Mesenchymal stem cell (in vitro differentiated cells and primary cell): Measurements from ENCODE around the gene CASKIN1.

ENCODE experiments used
- DNase-seq: peaks from one replicate; pipeline ENCODE4 v3.0.0-alpha.2; 2013
- H2AFZ ChIP-seq: one replicate; pipeline ENCODE4 v1.6.1; 2013; ENCODE audit warnings: low read depth, mild to moderate bottlenecking, control low read depth, inconsistent platforms, low read length, moderate library complexity
- H2AK5ac ChIP-seq: 2 replicates; pipeline ENCODE4 v1.6.1; 2013; ENCODE audit warnings: low read length, moderate library complexity, mild to moderate bottlenecking, inconsistent platforms; ENCODE audit not compliant: severe bottlenecking
- H2BK120ac ChIP-seq: one replicate; pipeline ENCODE4 v1.6.1; 2013; ENCODE audit warnings: low read depth, mild to moderate bottlenecking, inconsistent platforms, low read length, moderate library complexity
- H2BK12ac ChIP-seq, 2 experiments: one replicate each; pipeline ENCODE4 v1.6.1; 2013; ENCODE audit warnings: inconsistent platforms in 2 of 2, low read length in 2 of 2, mild to moderate bottlenecking in 2 of 2, moderate library complexity in 2 of 2, control low read depth in 1 of 2
- H2BK15ac ChIP-seq: one replicate; pipeline ENCODE4 v1.6.1; 2013; ENCODE audit warnings: mild to moderate bottlenecking, low read depth, inconsistent platforms; ENCODE audit not compliant: poor library complexity, severe bottlenecking
- H2BK5ac ChIP-seq: 2 replicates; pipeline ENCODE4 v1.6.1; 2013; ENCODE audit warnings: low read depth, mild to moderate bottlenecking, low read length, control low read depth, inconsistent platforms; ENCODE audit not compliant: poor library complexity, severe bottlenecking
- H3K14ac ChIP-seq, 2 experiments: one replicate each; pipeline ENCODE4 v1.6.1; 2013; ENCODE audit warnings: inconsistent platforms in 2 of 2, low read length in 2 of 2, control low read depth in 1 of 2, mild to moderate bottlenecking in 1 of 2, moderate library complexity in 1 of 2
- H3K18ac ChIP-seq, 2 experiments: one replicate each; pipeline ENCODE4 v1.6.1; 2013; ENCODE audit warnings: inconsistent platforms in 2 of 2, low read length in 2 of 2, control low read depth in 1 of 2, low read depth in 1 of 2, mild to moderate bottlenecking in 1 of 2
- H3K23ac ChIP-seq, 2 experiments: one replicate each; pipeline ENCODE4 v1.6.1; 2013; ENCODE audit warnings: inconsistent platforms in 2 of 2, low read length in 2 of 2, mild to moderate bottlenecking in 2 of 2, moderate library complexity in 2 of 2, control low read depth in 1 of 2
- H3K27ac ChIP-seq: 2 replicates; pipeline ENCODE4 v1.5.1; 2013; ENCODE audit warnings: mild to moderate bottlenecking, moderate library complexity, low read length, control low read depth, inconsistent platforms; ENCODE audit not compliant: poor library complexity, severe bottlenecking
- H3K27me3 ChIP-seq, 2 experiments: 2 replicates each; pipeline versions ENCODE4 v1.6.1 to v1.7.0; 2013; ENCODE audit warnings: low read length in 2 of 2, mild to moderate bottlenecking in 2 of 2, moderate library complexity in 2 of 2, control low read depth in 1 of 2, inconsistent platforms in 1 of 2; ENCODE audit not compliant: control insufficient read depth in 1 of 2, insufficient read depth in 1 of 2
- H3K36me3 ChIP-seq, 2 experiments: 2 replicates each; pipeline versions ENCODE4 v1.6.1 to v1.7.0; 2013; ENCODE audit warnings: low read length in 2 of 2, control low read depth in 1 of 2, inconsistent platforms in 1 of 2, low read depth in 1 of 2, mild to moderate bottlenecking in 1 of 2; ENCODE audit not compliant: insufficient read depth in 2 of 2, control insufficient read depth in 1 of 2
- H3K4ac ChIP-seq, 2 experiments: one replicate each; pipeline ENCODE4 v1.6.1; 2013; ENCODE audit warnings: inconsistent platforms in 2 of 2, low read length in 2 of 2, mild to moderate bottlenecking in 2 of 2, moderate library complexity in 2 of 2, control low read depth in 1 of 2, low read depth in 1 of 2
- H3K4me1 ChIP-seq: 2 replicates; pipeline ENCODE4 v1.6.1; 2013; ENCODE audit warnings: low read depth, low read length, control low read depth; ENCODE audit not compliant: control insufficient read depth, insufficient read depth
- H3K4me2 ChIP-seq: 2 replicates; pipeline ENCODE4 v1.6.1; 2013; ENCODE audit warnings: low read length, mild to moderate bottlenecking, inconsistent platforms; ENCODE audit not compliant: poor library complexity, severe bottlenecking
- H3K4me3 ChIP-seq, 2 experiments: 2 replicates each; pipeline versions ENCODE4 v1.5.1 to v1.7.0; 2013; ENCODE audit warnings: low read length in 2 of 2, mild to moderate bottlenecking in 2 of 2, control low read depth in 1 of 2, low read depth in 1 of 2; ENCODE audit not compliant: insufficient read depth in 1 of 2
- H3K79me1 ChIP-seq: replicated peaks from 2 replicates; pipeline ENCODE4 v1.6.1; 2013; ENCODE audit warnings: mild to moderate bottlenecking, control low read depth, low read length, inconsistent platforms; ENCODE audit not compliant: poor library complexity, severe bottlenecking
- H3K9ac ChIP-seq: 2 replicates; pipeline ENCODE4 v1.7.0; 2013; ENCODE audit warnings: mild to moderate bottlenecking, low read length, moderate library complexity
- H3K9me3 ChIP-seq: 2 replicates; pipeline ENCODE4 v1.7.0; 2013; ENCODE audit warnings: mild to moderate bottlenecking, low read length; ENCODE audit not compliant: control insufficient read depth
- H4K8ac ChIP-seq: one replicate; pipeline ENCODE4 v1.6.1; 2013; ENCODE audit warnings: inconsistent platforms, mild to moderate bottlenecking, low read length, moderate library complexity
- H4K91ac ChIP-seq: one replicate; pipeline ENCODE4 v1.6.1; 2013; ENCODE audit warnings: mild to moderate bottlenecking, low read length, inconsistent platforms
- WGBS: methylation state at CpG from one replicate; pipeline ENCODE4 v1.1.7; 2013; ENCODE audit warnings: mixed read lengths; 5-methylcytosine and 5-hydroxymethylcytosine counted together

Gene CASKIN1

GRCh38 chr16:2231016-2231931 lies 34.9 kb upstream of the CASKIN1 start:
- Histone ChIP-seq H2BK15ac (no peak overlapping the region), H2BK5ac (no peak overlapping the region), H2BK12ac (no peak overlapping the region), H2BK120ac (no peak overlapping the region), H3K9ac (no peak overlapping the region), H3K79me1 (peaks cover 32% of the 10 kb centered on the region), H3K23ac (no peak overlapping the region), H2AK5ac (no peak overlapping the region), H4K8ac (no peak overlapping the region), H3K27me3 (peaks cover 0 to 4% of the 10 kb centered on the region in 2 experiments), H3K4me3 (no peak overlapping the region), H3K18ac (no peak overlapping the region), H3K9me3 (no peaks in the 10 kb centered on the region), H3K36me3 (peaks cover 69 to 93% of the 10 kb centered on the region in 2 experiments), H3K4me1 (peaks cover 18% of the 10 kb centered on the region), H4K91ac (no peak overlapping the region), H3K14ac (no peak overlapping the region), H3K4me2 (no peak overlapping the region), H2AFZ (no peak overlapping the region), H3K27ac (no peak overlapping the region), H3K4ac (no peak overlapping the region)
- DNase-seq, result peak; percentile 51
- 79% methylated on average over 29 of the region's 29 CpGs for WGBS

- no peak overlapping the region for H2AK5ac ChIP-seq
- H3K23ac ChIP-seq, result no peak overlapping the region
- H2BK5ac ChIP-seq, result no peak overlapping the region
- no peak overlapping the region for H3K14ac ChIP-seq
- peaks cover 20% of the 10 kb centered on the region for H3K4me1 ChIP-seq
- no peak for DNase-seq
- no peak overlapping the region for H4K8ac ChIP-seq
- H3K4ac ChIP-seq, result no peak overlapping the region
- H2BK120ac ChIP-seq, result no peak overlapping the region
- H2BK12ac ChIP-seq, result no peak overlapping the region
- no peak overlapping the region for H3K9ac ChIP-seq
- no peak overlapping the region for H3K4me2 ChIP-seq
- no peaks in the 10 kb centered on the region for H3K9me3 ChIP-seq
- H3K4me3 ChIP-seq, result no peak overlapping the region
- H3K36me3 ChIP-seq, result peaks cover 64 to 86% of the 10 kb centered on the region in 2 experiments
- no peak overlapping the region for H2BK15ac ChIP-seq
- H3K27me3 ChIP-seq, result no peaks in the 10 kb centered on the region
- no peak overlapping the region for H2AFZ ChIP-seq
- whole genome bisulfite sequencing, result 96% methylated on average over 13 of the region's 13 CpGs
- peaks cover 32% of the 10 kb centered on the region for H3K79me1 ChIP-seq
- H3K27ac ChIP-seq, result no peak overlapping the region
- no peak overlapping the region for H3K18ac ChIP-seq
- no peak overlapping the region for H4K91ac ChIP-seq
Measured at GRCh38 chr16:2230376-2230775, 34.0 kb upstream of the CASKIN1 start.

GRCh38 chr16:2229632-2230250 lies 33.3 kb upstream of the CASKIN1 start:
- H3K4me1 ChIP-seq, result peaks cover 24% of the 10 kb centered on the region
- no peak overlapping the region for H2AK5ac ChIP-seq
- no peaks in the 10 kb centered on the region for H3K27me3 ChIP-seq
- H3K27ac ChIP-seq, result no peak overlapping the region
- H3K4me3 ChIP-seq, result no peak overlapping the region
- H3K4ac ChIP-seq, result no peak overlapping the region
- no peak overlapping the region for H3K14ac ChIP-seq
- no peak overlapping the region for H3K4me2 ChIP-seq
- no peak overlapping the region for H2BK5ac ChIP-seq
- H3K18ac ChIP-seq, result no peak overlapping the region
- H4K8ac ChIP-seq, result no peak overlapping the region
- H3K23ac ChIP-seq, result no peak overlapping the region
- H2BK15ac ChIP-seq, result no peak overlapping the region
- H3K9me3 ChIP-seq, result no peaks in the 10 kb centered on the region
- WGBS, result 96% methylated on average over 19 of the region's 23 CpGs
- H2BK120ac ChIP-seq, result no peak overlapping the region
- H2AFZ ChIP-seq, result no peak overlapping the region
- no peak overlapping the region for H2BK12ac ChIP-seq
- H3K79me1 ChIP-seq, result peaks cover 32% of the 10 kb centered on the region
- H4K91ac ChIP-seq, result no peak overlapping the region
- no peak for DNase-seq
- H3K9ac ChIP-seq, result no peak overlapping the region
- H3K36me3 ChIP-seq, result peaks cover 58 to 80% of the 10 kb centered on the region in 2 experiments

- Histone ChIP-seq H3K9me3 (no peaks in the 10 kb centered on the region), H3K9ac (no peak overlapping the region), H3K4me2 (no peak overlapping the region), H3K18ac (no peak overlapping the region), H2AFZ (no peak overlapping the region), H3K36me3 (peaks cover 53 to 73% of the 10 kb centered on the region in 2 experiments), H2AK5ac (no peak overlapping the region), H3K27ac (no peak overlapping the region), H2BK15ac (no peak overlapping the region), H3K4ac (no peak overlapping the region), H3K23ac (no peak overlapping the region), H3K4me1 (peaks cover 28% of the 10 kb centered on the region), H4K8ac (no peak overlapping the region), H3K79me1 (peaks cover 32% of the 10 kb centered on the region), H3K14ac (no peak overlapping the region), H4K91ac (no peak overlapping the region), H3K27me3 (no peaks in the 10 kb centered on the region), H2BK120ac (no peak overlapping the region), H2BK12ac (peak overlapping the region in 1 of 2 experiments; percentile 34), H2BK5ac (no peak overlapping the region), H3K4me3 (no peak overlapping the region)
- WGBS, result 92% methylated on average over 12 of the region's 12 CpGs
- DNase-seq, result no peak
Measured at GRCh38 chr16:2229091-2229490, 32.7 kb upstream of the CASKIN1 start.
